ENCODE measurements around the gene RCN1.
"Not testable (repeated sequence)": the region's sequence is repeated elsewhere in the genome, so short reads cannot be mapped to it uniquely, and the experiment has no call there.

RCN1 gene

DNA sequence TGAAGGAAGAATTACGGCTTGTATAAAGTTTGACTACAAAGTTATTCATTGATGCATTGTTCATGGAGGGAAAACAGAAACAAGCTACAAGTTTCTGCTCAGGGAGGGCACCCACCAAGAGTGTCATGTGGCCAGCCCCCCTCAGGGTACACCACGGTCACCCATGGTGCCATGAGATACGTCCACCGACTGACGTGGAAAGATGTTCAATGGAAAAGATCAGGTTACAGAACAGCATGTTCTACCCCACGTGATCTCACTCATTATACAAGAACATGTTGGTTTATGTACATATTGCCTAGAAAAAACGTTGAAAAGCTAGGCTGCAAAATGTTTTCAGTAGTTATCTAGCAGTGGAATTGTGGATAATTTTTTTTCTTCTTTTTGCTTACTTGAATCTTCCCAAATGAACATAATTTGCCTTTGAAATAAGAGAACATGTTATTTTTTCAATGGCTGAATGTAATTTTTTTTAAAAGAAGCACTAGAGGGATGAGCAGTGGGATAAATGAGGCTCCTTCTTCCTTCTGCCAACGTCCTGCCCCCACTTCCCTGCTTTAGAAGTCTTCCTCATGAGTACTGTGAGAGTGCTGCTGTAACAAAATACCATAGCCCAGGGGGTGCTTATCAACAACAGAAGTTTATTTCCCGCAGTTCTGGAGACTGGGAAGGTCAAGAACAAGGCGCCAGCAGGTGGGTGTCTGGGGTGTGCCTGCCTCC, 22.5 kb downstream of the RCN1 start:
- DNase-seq (ENCODE audit: low spot score) = no peak

DNA sequence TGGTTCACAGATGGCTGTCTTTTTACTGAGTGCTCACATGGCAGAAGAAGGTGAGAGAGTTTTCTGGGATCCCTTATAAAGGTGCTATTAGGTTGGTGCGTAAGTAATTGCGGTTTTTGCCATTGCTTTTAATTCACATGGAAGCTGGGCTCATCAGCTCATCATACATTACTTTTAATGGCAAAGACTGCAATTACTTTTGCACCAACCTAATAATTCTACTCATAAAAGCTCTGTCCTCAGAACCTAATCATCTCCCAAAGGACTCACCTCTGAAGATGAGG, 23.0 kb downstream of the RCN1 start:
- no peak for DNase-seq (ENCODE audit: low spot score)

DNA sequence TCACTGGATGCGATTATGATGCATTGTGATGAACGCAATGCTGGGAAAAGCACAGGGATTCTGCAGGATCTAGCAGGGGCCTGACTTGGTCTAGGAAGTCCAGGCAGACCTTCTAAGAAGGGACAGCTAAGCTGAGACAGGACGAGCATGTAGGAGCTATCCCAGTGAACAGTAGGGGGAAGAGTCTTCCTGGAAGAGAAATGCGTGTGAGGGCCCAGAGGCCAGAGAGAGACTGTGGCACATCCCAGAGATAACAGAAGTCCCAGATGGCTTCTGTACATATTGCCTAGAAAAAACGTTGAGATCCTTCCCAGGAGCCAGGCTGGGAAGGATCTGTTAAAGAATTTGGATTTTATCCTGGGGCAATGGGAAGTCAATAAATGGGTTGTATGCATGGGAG, 24.6 kb downstream of the RCN1 start:
- DNase-seq (ENCODE audit: low spot score) = no peak

DNA sequence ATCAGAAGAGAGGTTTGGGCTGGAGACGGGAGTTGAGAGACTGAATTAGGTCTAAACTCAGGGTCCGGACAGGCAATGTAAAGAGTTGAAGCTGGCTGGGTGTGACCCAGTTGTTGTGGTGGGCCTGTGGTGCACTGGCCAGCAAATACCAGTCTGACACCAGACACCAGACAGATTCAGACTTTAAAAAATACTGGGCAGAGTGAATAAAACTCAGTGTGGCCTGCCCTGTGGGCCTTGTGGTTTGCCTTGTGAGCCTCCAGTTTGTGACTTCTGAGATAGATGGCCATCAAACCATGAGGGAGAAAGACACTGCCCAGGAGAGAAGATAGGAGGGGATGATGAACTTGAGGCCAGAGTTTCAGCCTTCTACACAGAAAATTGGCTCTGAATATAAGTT, 25.8 kb downstream of the RCN1 start:
- no peak for DNase-seq (ENCODE audit: low spot score)

DNA sequence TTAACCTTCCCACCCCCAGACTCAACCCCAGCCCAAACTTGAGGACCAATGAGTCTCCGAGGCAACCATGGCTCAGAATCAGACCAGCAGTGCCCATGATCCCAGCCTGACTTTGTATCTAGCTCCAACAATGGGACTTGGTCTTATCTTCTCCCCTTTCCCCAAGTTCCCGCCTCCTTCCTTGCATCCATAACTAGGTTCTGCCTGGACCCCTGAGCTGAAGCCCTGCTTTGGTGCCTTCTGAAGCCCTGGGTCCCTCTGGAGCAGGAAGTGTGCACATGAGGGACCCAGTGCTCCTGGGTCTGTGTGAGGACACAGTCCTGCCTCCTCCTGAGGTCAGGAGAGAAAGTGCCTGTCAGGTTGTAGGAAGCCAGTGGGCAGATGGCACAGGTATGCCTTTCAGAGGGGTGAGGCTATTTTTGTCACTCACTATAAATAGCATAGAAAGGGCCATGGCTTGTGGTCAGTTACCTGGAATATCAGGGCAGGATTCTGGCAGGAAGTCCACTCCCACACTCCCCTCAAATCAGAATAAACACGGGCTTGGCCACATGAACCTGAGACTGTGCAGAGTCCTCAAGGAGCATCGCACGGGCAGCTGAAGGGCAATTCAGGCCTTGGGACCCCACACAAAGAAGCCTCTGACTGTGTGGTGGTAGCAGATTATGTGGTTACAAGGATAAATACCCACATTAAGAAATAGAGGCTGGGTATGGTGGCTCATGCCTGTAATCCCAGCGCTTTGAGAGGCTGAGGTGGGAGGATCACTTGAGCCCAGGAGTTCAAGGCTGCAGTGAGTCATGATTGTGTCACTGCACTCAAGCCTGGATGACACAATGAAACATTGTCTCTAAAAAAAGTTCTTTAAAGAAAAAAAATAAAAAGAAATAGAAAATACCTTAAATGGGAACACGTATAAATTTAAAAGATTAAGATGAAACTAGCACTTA, 27.4 kb downstream of the RCN1 start:
- DNase-seq (ENCODE audit: low spot score) = no peak

DNA sequence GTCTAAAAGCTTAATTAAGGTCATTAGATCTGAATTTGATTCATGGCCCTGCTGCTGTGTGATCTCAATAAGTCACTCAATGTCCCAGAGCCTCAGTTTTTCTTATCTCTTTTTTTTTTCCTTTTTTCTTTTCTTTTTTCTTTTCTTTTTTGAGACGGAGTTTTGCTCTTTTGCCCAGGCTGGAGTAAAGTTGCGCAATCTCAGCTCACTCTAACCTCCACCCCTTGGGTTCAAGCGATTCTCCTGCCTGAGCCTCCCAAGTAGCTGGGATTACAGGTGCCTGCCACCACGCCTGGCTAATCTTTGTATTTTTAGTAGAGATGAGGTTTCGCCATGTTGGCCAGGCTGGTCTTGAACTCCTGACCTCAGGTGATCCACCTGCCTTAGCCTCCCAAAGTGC, 28.3 kb downstream of the RCN1 start:
- not testable (repeated sequence) for DNase-seq (ENCODE audit: low spot score)

DNA sequence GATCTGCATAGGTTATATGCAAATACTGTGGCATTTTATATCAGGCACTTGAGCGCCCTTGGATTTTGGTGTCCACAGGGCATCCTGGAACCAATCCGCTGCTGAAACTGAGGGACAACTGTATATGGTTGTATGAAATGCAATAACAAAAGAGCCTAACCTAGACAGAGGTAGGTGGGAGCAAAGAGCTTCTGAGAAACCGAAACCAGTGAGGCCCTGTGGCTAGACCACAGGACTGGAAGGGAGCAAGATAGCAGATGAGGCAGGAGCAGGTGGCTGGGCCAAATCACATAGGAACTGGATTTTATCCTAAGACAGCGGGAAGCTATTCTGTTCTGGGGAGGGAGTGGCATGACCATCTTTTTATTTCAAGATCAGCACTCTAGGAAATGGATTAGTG, 30.1 kb downstream of the RCN1 start:
- no peak for DNase-seq (ENCODE audit: low spot score)

DNA sequence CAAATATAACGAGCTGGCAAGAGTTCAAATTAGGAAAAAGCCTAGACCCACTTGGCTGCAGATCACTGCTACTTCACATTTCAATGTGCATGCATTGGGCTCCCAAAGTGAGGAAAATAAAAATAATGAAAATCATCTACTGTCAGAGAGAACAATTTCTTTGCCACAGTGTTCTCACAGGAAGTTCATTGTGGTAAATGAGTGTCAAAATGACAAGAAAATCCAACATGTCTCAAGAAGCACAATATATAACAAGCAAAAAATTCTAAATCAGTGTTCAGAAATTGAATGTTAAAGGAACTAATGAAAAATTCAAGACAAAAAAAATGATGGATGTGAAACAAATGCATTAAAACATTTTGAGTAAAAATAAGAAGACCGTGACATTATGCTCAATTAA, 31.3 kb downstream of the RCN1 start:
- DNase-seq (ENCODE audit: low spot score) = no peak

DNA sequence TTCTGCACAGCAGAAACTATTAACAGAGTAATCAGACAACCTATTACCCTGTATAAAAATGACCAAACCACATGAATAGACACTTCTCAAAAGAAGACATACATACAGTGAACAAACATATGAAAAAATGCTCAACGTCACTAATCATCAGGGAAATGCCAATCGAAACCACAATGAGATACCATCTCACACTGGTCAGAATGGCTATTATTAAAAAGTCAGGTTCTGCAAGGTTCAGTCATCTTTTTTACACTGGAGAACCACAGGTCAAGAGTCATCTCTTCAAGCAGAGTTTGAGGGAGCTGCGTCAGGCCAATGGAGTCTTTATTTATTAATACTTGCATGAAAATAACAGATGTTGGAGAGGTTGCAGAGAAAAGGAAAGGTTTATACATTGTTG, 40.4 kb downstream of the RCN1 start:
- no peak for DNase-seq (ENCODE audit: low spot score)

DNA sequence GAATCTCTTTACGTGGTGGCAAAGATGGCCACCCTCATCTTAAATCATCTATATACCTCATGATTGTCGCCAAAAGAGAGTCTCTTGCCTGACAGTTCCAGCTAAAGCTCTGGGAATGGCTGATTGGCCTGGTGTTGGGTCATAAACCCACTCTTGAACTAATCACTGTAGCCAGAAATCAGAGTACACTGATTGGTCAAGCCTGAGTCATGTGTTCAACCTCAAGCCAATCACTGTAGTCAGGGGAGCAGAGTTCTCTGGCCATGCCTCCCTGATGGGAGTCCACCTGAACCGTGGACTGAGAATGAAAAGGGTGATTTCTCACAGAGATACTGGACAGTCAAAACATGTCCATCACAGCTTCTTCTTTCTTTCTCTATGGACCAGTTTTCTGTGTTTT, 45.8 kb downstream of the RCN1 start:
- no peak for DNase-seq (ENCODE audit: low spot score)

DNA sequence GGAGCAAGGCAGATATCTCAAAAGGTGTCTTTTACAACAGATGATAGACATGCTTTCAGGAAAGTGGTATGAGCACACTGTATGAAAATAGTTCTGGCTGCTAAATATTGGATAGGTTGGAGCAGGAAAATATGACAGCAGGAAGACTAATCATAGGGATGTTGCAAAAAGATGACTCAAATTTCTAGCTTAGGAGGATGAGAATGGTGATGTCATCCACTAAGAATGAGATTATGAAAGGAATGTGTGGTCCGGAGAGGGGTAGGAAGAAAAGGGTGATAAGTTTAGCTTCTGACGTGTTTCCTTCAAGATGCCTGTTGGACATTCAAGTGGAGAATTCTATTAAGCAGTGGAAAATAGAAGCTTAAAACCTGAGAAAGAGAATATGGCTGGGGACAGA, 46.4 kb downstream of the RCN1 start:
- no peak for DNase-seq (ENCODE audit: low spot score)

DNA sequence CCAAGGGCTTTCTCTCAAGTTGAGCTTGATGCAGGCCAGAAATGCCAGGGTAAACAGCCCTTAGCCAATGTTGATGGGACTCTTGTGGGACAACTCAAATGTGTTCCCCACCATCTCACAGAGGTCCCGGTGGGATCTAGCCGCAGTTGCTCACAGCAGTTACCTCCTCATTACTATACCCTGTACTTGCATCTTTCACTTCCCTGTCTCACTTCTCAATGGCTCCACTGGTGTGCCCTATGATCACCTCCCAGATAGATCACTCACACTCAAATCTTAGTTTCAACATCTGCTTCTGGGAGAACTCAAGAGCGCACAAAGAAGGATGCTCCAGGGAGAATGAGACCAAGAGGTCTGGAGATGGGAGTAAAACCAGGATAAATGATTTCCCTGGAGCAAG, 47.0 kb downstream of the RCN1 start:
- DNase-seq (ENCODE audit: low spot score) = no peak

DNA sequence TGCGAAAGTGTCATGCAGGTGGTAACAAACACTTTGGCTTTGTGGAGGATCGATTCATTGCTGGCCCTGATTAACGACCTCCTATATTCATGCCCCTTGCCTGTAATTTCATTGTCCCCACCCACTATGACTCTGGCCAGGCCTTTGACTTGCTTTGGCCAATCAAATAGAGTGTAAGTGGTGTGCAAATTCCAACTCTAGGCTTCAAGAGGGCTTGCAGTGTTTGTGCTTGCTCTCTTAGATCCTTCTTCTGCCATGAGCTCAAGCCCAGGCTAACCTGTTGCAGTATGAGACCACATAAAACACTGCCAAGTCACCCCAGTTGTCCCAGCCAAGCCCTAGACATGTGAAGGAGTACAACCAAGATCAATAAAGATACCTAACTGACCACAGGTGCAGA, 48.0 kb downstream of the RCN1 start:
- no peak for DNase-seq (ENCODE audit: low spot score)

DNA sequence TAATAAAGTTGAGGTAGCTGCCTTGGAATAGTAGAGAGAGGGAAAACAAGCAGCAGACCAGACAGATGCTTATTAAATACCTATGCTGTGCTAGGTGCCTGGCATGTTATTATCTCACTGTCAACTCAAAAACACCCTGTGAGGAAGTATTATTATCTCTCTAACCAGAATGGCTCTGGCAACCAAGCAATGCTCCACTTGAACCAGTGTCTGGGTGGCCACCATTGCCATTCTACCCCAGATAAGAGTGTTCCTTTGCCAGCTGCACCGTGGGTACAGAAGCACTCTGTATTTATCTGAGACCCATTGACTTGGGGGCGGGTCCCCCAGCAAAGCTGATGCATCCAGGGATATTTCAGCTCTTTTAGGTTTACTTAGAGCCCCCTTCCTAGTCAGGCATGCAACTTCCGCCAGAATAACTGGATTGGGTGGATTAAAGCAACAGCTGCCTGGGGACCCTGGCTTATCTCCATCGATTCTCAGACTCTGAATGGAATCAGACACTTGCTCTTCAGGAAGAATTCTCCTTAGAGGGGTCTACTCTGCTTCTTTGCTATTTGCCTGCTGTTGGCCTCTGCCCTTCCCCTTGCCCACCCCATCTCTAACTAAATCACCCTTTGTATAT, 49.1 kb downstream of the RCN1 start:
- DNase-seq (ENCODE audit: low spot score) = no peak

DNA sequence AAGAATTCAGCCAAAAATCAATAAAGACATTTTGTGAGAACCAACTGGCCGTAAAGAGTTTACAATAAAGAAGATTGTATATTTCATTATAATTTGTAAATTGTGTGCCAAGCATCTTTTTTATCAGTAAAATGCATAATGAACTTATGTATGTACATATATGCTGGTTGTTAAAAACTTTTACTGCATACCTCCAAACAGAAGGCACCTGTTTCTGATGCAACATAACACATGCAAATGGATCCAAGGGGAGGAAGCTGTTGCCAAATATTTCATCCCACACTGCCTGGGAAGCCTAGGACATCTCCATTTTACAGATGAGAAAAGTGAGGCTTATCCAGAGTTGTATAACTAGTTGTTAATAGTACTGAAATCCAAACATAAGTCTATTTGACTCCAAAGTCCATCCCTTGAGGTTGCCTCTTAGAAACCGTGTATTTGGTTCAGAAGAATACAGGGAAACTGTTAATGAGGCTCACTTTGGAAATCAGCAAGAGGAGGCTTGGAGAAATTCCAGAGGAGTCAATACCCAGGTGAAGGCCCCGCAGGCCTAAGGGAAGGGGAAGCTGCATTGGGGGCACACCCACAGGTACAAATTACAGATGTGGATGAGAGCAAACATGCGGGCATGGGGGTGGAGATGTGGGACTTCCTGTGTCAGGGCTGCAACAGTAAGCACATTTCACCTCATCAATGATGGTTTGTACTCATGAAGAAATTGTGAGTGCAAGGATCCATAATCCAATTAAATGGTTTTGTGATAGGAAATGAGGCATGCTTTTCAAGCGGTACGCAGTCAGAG, 51.1 kb downstream of the RCN1 start:
- DNase-seq (ENCODE audit: low spot score) = no peak

DNA sequence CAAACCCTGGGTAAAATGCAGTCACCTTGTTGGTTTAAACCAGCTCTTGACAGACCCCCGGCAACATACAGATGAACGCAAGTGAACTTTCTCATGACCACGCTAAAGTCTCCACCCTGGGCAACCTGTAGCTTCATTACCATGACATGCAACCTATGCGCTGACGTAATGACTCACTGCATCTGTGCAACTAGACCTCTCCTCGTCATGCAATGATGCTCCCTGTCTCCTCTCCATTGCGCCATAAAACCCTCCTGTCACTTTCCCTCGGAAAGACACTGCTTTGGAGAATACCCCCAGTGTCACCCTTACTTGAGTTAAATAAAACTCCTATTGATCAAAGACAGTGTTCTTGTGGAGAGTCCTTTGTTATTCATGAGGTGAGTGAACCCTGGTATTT, 52.5 kb downstream of the RCN1 start:
- DNase-seq (ENCODE audit: low spot score) = no peak

DNA sequence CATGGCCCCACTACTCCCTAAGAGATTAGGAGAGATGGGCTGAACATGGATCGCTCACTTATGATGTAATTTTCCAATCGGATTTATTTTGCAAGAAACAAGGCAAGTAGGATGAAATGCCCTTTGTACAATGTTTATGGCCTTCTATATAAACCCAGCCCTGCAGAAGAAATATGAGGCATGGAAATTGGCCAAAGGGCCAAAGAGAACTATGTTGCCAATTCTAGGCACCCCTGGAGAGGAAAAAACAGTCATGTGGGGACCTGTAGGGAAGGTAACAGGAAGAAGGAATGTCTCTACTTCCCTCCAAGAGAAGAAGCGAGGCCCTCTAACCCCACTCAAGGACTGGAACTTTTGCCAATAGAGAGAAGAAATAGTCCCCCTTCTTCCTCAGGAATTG, 54.4 kb downstream of the RCN1 start:
- no peak for DNase-seq (ENCODE audit: low spot score)

DNA sequence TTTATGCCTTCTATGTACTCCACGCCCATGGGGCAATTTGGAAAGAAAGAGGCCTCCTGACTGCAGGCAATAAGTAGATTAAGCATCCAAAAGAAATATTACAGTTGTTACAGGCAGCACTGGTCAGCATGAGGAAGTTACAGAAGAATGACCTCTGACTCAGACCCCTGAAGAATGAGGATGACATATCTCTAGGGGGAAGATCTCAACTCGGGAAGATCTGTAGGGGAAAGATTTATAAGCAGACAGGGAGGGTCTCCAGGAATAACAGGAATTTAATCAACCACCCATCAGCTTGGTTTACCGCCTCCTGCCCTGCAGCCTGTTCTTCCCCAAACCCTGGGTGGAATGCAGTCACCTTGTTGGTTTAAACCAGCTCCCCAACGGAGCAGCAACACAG, 58.0 kb downstream of the RCN1 start:
- no peak for DNase-seq (ENCODE audit: low spot score)

DNA sequence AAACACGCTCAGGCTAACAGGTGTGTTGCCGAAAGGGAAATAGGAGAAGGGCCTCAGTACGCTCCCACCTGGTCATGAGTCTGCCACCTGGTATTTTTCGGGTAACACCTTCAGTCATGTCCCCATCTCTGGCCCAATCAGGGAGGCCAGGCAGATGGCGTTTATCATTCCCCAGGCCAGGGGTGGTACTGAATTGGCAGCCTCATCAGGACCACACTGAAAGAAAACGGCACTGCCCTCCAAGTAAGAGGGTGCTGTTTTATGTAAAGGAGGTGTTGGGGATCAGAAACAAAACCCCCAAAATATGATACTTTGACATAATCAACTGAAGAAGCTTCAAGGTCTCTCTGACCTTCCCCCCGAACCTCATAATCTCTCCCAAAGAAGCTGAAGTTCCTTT, 58.9 kb downstream of the RCN1 start:
- DNase-seq (ENCODE audit: low spot score) = no peak

DNA sequence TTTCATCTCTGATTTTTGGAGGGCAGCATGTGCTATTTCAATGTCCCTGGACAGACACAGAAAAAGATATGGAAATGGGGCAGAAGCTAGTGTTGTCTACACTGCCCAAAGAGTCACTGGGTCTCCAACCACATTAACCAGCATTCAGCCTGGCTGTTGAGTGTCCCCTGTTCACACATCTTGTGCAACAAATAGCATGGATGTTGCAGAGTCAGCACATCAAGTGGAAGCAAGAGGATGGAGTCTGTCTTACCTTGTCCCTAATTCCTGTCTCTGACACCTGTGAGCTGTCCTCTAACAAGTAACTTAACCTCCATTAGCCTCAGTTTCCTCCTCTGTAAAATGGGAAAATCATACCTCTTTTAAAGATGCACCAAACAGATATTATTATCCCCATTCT, 60.2 kb downstream of the RCN1 start:
- DNase-seq (ENCODE audit: low spot score) = no peak

DNA sequence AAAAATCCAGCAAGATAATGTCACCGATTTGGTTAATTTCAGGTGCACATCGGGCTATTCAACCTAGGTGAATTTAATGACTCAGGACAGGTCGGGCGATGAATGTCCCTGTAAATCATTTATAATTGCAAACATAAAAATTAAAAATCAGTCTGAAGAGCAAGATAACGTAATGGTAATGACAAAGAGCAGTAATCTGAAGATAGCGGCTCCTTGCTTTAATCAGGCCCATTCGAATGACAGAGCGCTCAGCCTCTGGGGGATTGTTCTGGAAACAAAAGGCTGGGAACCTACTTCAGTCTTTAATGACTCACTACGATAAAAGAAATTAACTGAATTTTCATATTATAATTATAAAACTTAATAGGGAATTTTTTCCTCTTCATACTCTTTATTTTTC, 61.3 kb downstream of the RCN1 start:
- no peak for DNase-seq (ENCODE audit: low spot score)

DNA sequence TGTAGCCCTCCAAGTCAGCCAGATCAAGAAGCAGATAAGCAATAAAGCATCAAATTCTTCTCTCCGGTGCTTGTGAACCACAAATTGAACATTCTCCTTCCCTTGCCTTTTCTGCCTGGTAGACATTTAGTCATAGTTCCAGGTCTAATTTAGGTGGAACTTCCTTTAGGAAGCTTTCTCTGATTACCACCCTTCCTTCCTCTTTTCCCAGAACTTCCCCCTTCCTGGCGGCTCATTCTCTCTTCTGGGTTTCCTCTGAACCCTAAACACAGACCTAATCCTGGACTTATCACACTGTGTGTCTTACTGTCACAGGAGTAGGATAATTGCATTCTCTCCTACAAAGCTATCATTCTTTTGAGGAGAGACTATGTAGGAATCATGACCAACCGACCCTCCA, 61.9 kb downstream of the RCN1 start:
- no peak for DNase-seq (ENCODE audit: low spot score)

DNA sequence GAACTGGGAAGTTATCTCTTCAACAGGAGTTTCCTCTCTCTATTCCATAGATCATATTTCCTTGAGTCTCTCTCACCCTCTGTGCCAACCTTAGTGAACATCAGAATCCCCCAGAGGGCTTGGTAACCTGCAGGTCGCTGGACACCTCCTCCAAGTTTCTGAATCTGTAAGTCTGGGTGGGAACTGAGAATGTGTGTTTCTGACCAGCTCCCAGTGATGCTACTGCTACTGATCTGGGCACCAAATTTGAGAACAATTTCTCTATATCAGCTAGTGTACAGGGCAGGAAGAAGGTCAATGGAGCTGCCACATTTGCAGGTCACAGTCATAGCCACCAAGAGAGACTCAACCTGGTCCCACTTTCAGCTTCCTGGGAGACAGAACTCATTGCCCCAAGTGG, 62.9 kb downstream of the RCN1 start:
- no peak for DNase-seq (ENCODE audit: low spot score)

Measured in putamen (tissue), 1 donor.